Ovary (tissue), 3 donors: ENCODE data around the gene ARSA.
"Not testable (repeated sequence)": the region's sequence is repeated elsewhere in the genome, so short reads cannot be mapped to it uniquely, and the experiment has no call there.

Experiments
- CTCF ChIP-seq, 3 donors: fragments of 450-650 bp in 2 of 3; fragments of 200-600 bp in 1 of 3; IDR thresholded peaks; one replicate each; pipeline versions ENCODE4 v1.5.1 to v1.8.0; 2016 to 2022; ENCODE audit warnings: antibody characterized with exemption in 3 of 3, mild to moderate bottlenecking in 1 of 3
- POLR2A ChIP-seq: fragments of 450-650 bp; IDR thresholded peaks from one replicate; pipeline ENCODE4 v1.6.1; 2017; ENCODE audit warnings: antibody characterized with exemption, mild to moderate bottlenecking, moderate library complexity
- donor health status: DM: no; HTN: no; CAD: no.

- not testable (repeated sequence) for TF ChIP-seq CTCF (IDR thresholded peaks at IDR 0.05); POLR2A
Measured at GRCh38 chr22:50654664-50655063, 26.7 kb upstream of the ARSA start.
